WI38 (cell line): ENCODE results near the gene PTPN20.

Source experiments
- H3K4me3 ChIP-seq: 2 replicates; pipeline ENCODE4 v1.5.1; 2011; ENCODE audit warnings: low read depth, mild to moderate bottlenecking, control low read depth, low read length
- TF ChIP-seq, protein P1 (sequence below): IDR thresholded peaks from 2 replicates; pipeline ENCODE4 v1.5.1; 2012; ENCODE audit warnings: low read depth, mild to moderate bottlenecking, control low read depth, low read length

Gene PTPN20

DNA sequence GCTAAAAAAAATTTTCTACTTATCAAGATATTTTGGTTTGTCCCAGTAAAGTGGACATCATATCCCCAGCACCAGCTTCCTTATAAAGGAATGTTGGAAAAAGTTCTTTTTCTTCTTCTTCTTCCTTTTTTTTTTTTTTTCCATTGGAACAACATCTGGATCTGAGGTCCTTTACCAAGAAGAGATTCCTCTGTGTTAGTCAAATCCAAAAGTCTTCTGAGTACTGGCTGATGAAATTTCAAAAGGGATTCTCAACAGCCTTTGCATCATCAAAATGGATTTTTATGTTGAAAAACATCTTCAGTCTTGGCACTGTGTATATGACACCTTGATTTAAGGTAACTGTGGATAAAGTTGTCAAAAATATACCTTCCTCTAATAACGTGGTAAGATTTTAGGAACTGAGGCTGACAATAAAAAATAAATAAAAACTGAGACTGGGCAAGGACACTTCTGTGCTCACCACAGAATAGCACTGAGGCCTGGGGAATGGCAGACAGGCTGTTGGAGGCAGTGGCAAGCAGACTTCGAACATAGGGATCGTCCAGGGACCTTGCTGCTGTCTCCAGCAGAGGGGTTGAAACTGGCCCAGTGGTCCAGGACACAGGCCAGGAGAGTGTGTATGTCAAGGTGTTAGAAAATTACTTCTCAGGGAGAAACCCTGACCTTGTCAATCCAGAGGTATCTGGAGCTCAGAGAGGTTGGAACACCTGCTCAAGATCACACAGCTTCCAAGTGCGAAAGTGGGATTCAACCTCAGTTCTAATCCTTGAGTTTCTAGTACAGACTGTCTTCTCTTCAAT, 130.4 kb downstream of the PTPN20 start:
- no peak overlapping the region for H3K4me3 ChIP-seq
- TF ChIP-seq, protein P1, sequence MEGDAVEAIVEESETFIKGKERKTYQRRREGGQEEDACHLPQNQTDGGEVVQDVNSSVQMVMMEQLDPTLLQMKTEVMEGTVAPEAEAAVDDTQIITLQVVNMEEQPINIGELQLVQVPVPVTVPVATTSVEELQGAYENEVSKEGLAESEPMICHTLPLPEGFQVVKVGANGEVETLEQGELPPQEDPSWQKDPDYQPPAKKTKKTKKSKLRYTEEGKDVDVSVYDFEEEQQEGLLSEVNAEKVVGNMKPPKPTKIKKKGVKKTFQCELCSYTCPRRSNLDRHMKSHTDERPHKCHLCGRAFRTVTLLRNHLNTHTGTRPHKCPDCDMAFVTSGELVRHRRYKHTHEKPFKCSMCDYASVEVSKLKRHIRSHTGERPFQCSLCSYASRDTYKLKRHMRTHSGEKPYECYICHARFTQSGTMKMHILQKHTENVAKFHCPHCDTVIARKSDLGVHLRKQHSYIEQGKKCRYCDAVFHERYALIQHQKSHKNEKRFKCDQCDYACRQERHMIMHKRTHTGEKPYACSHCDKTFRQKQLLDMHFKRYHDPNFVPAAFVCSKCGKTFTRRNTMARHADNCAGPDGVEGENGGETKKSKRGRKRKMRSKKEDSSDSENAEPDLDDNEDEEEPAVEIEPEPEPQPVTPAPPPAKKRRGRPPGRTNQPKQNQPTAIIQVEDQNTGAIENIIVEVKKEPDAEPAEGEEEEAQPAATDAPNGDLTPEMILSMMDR = no peak

DNA sequence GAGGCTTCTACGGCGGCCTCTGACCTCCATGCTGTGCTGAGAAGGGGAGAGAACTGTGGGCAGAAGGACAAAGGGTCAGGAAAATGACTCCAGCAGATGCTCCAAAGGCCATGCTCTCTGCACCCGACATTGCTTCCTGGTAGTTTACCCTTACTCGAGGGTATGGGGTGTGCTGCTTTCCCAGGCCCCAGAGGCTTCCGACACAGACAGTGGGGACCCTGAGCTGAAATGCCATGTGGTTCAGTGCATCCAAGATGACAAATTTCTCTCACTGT, 130.9 kb downstream of the PTPN20 start:
- TF ChIP-seq, protein P1 = no peak
- no peak overlapping the region for H3K4me3 ChIP-seq

DNA sequence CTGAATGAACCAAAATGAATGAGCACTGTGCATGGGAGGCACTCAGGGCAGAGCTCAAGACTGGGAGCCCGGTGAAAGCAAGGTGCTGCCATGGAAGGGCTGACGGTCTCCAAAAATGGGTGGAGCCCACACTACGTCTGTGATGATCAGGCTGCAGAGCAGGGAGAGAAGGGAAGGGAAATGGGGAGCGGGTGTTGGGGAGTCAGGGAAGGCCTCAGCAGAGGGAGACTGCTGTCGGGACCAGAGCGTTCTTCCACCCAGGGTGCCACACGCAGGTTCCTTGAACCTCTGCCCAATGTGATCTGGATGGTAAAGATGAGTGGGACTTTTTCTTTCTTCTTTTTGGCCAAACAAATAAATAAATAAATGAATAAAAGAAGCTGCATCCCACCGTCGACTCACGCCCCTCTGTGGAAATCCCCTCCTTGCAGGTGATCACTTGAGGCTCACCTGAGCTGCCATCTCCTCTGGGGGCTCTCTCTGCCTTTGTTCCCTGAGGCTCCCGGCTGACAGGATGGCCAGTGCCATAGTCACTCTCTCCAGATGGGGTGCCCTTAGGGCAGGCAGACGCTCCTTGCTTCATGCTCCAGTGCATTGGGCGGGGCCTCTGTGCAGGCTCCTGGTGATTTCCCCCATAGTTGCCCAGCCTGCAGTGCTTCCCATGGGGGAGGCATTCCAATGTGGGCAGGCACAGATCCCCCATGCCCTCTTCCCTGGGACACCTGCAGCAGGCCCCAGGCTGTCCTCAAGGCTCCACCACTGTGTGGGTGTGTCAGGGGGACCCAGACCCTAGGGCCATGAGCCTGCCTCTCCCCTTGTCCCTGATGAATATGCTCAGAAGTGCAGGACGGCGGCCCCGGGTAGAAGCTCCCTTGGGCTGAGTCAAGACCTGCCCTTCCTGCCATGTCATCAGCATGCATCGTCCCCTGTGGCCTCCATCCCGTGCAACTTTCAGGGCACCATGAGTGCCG, 131.8 kb downstream of the PTPN20 start:
- TF ChIP-seq, protein P1 = no peak
- H3K4me3 ChIP-seq = no peak overlapping the region

DNA sequence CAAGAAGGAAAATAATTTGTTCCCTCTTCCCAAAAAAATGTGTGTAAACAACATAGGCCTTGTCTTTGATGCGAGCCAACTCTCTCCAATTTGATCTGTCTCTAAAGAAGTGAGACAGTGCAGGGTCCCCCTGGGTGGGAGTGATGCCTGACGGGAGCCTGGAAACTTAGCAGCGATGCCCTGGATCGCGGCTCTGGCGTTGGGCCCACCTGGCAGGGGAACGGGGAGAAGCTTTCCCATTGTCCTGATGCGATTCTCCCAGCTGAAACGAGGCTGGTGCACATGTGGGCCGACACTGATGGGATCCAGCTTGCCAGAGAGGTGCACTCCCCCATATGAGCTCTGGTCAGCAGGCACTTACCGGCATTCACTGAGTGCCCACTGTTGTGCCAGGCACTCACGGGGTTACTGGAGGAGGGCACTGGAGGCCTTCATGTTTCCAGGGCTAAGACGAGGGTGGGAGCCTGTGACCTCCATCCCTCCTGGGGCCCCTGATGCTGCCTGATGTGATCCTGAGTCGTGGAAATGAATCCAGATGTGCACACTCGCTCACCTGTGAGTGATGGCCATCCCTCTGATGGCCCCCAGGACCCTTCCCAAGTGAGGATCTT, 132.8 kb downstream of the PTPN20 start:
- H3K4me3 ChIP-seq = no peak overlapping the region
- TF ChIP-seq, protein P1 = no peak

DNA sequence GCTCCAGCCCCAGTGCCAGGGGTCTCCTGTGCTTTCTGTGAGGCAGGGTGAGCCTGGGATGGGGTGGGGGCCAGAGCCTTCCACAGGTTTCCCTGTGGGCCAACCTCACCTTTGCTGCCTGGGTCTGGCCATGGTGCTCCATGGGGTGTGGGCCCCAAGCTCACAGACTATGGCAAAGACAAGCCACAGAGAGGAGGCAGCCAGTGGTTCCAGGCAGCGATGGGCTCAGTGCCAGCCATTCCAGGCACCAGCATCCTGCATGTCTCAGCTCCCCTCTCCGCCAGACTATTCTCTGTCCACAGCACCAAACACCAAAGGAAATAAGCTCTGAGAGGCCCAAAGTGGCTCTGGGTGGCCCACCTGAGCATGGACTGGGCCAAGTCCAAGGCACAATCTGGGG, 133.5 kb downstream of the PTPN20 start:
- H3K4me3 ChIP-seq = no peak overlapping the region
- TF ChIP-seq, protein P1 = no peak

DNA sequence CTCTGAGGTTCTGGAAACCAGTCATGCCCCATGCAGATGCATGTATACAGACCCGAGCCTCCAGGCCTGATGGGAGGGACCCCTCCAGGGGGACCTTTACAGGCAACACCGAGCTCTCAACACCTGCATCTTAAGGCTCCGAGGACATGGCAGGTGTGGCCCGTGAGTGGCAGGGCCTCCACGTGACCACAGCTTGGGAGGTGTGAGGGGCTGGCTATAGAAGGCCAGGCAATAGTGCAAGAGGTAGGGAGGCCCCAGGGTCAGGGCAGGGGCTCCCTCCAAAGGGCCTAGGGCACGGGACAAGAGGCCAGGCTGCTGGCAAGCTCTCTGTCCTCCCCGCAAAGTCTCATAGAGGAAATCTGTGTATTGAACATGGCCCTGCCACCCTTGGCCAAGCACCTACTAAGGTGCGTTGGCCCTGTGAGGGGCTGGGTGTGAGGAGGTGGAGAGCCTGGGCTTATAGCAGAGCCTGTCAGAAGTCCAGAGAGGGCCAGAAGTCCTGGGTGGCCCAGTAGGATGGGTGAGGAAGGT, 134.2 kb downstream of the PTPN20 start:
- TF ChIP-seq, protein P1 = no peak
- H3K4me3 ChIP-seq = no peak overlapping the region
